ENCODE measurements around the gene AGPAT3.
"Not testable (repeated sequence)": the region's sequence is repeated elsewhere in the genome, so short reads cannot be mapped to it uniquely, and the experiment has no call there.

AGPAT3 gene

GRCh38 chr21:43879348-43880110 lies 14.5 kb downstream of the AGPAT3 start:
- DNase-seq = peak in 3 of 10 donors; percentile 27 to 84 (median 60)
- intact Hi-C loops (cut with DNase I) = no loop called here

- intact Hi-C loops (cut with DNase I) = no loop called here
- peak in 4 of 10 donors; percentile 26 to 85 (median 52) for DNase-seq
Observed at GRCh38 chr21:43880111-43880985, 15.3 kb downstream of the AGPAT3 start.

- DNase-seq = peak in 1 of 10 donors; percentile 51
- intact Hi-C loops (cut with DNase I) = no loop called here
Observed at GRCh38 chr21:43881283-43881682, 16.3 kb downstream of the AGPAT3 start.

GRCh38 chr21:43881935-43882334 lies 16.9 kb downstream of the AGPAT3 start:
- peak in 2 of 10 donors; percentile 41 to 67 for DNase-seq
- intact Hi-C loops (cut with DNase I) = no loop called here

GRCh38 chr21:43882952-43883545 lies 18.0 kb downstream of the AGPAT3 start:
- DNase-seq = peak in 1 of 10 donors; percentile 61
- intact Hi-C loops (cut with DNase I) = no loop called here

- DNase-seq = peak in 1 of 10 donors; percentile 69
- intact Hi-C loops (cut with DNase I) = no loop called here
Observed at GRCh38 chr21:43884012-43884860, 19.2 kb downstream of the AGPAT3 start.

GRCh38 chr21:43884861-43885417 lies 19.9 kb downstream of the AGPAT3 start:
- intact Hi-C loops (cut with DNase I) = no loop called here
- peak in 7 of 10 donors; percentile 38 to 90 (median 44) for DNase-seq

- intact Hi-C loops (cut with DNase I) = no loop called here
- peak in 2 of 10 donors; percentile 59 to 79 for DNase-seq
Observed at GRCh38 chr21:43885721-43886120, 20.7 kb downstream of the AGPAT3 start.

- DNase-seq = no peak
Observed at GRCh38 chr21:43886565-43886964, 21.5 kb downstream of the AGPAT3 start.

GRCh38 chr21:43889069-43889468 lies 24.0 kb downstream of the AGPAT3 start:
- peak in 1 of 10 donors; percentile 5 for DNase-seq
- intact Hi-C loops (cut with DNase I) = no loop called here

More at GRCh38 chr21:43886565-43886964, 21.5 kb downstream of the AGPAT3 start:
- intact Hi-C loops (cut with DNase I) = no loop called here

- intact Hi-C loops (cut with DNase I) = no loop called here
- DNase-seq = peak in 1 of 10 donors; percentile 50
Observed at GRCh38 chr21:43890042-43890441, 25.0 kb downstream of the AGPAT3 start.

- intact Hi-C loops (cut with DNase I) = no loop called here
- no peak for DNase-seq
Observed at GRCh38 chr21:43892334-43892733, 27.3 kb downstream of the AGPAT3 start.

GRCh38 chr21:43892984-43893535 lies 28.0 kb downstream of the AGPAT3 start:
- intact Hi-C loops (cut with DNase I) = no loop called here
- DNase-seq = no peak

- intact Hi-C loops (cut with DNase I) = no loop called here
- DNase-seq = peak in 3 of 10 donors; percentile 21 to 43 (median 27)
Observed at GRCh38 chr21:43893536-43894205, 28.6 kb downstream of the AGPAT3 start.

GRCh38 chr21:43894206-43894577 lies 29.2 kb downstream of the AGPAT3 start:
- intact Hi-C loops (cut with DNase I) = no loop called here
- DNase-seq = no peak

GRCh38 chr21:43895196-43895595 lies 30.2 kb downstream of the AGPAT3 start:
- intact Hi-C loops (cut with DNase I) = no loop called here
- DNase-seq = peak in 3 of 10 donors; percentile 12 to 53 (median 22)

- intact Hi-C loops (cut with DNase I); DNase-seq: not testable (repeated sequence)
Observed at GRCh38 chr21:43896696-43897299, 31.8 kb downstream of the AGPAT3 start.
